Measurements from ENCODE around the gene CNTNAP2. TPM values are rescaled to one million over a fixed set of nuclear protein-coding genes. Genes with fewer than 3 reads are reported as not detected.

Gene CNTNAP2
- total RNA-seq, 1 donor from 2014 or later, result 1.3 TPM

DNA sequence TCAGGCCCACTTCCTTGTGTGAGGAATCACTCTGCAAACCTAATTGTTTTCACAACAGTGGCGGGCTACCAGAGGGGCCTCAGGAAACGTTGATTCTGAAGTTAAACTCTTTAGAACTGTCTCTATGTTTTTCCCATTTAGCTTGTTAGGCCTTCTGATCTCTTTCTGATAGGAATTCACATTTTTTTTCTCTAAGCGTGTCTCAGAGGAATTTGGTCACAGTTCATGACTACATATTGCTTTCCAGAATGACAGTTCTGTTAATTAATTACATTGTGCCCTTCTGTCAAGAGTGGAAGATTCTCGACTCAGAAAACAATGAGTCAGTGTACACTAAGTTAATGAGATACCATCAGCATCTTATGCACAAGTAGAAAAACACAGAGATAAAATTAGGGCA, 2004.8 kb downstream of the CNTNAP2 start:
- no peak for DNase-seq (ENCODE audit: low spot score)

GRCh38 chr7:148121847-148122246, 2005.2 kb downstream of the CNTNAP2 start:
- DNase-seq (ENCODE audit: low spot score), result no peak

DNA sequence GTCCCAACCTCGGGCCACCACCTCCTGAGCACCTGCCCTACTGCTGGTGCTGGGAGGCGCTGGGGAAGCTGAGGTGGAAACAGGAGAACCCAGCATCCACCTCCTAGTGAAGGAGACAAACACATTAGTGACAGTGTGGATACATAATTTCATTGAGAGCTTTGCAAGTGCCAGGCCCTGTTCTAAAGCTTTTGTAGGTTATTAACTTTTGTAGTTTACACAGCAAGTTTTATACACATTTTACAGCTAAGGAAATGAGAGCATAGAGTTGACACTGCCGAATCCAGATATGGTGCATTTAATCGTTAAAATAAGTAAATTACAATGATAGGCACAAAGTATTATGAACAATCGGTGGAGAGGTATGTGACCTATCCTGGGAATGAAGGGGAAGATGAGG, 2007.9 kb downstream of the CNTNAP2 start:
- DNase-seq (ENCODE audit: low spot score), result no peak

GRCh38 chr7:148127374-148127773, 2010.8 kb downstream of the CNTNAP2 start:
- DNase-seq (ENCODE audit: low spot score), result no peak

GRCh38 chr7:148129023-148129422, 2012.4 kb downstream of the CNTNAP2 start:
- no peak for DNase-seq (ENCODE audit: low spot score)

DNA sequence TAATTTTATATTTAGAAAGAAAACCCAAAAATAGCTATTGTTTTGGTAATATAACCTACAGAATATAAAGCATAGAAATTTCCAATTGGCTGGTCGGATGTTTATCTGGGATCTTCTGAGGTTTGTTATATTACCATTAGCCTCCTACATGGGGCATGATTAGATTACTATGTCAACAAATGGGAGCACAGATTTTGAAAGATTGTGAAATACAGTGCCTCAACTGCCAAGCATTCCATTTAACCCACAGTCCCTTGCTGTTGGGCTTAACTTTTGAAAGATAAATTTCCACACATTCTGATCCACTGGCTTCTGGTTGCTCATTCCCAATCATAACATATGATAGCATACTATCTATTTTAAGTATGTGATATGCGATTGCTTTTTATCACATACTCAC, 2018.5 kb downstream of the CNTNAP2 start:
- DNase-seq (ENCODE audit: low spot score), result no peak

DNA sequence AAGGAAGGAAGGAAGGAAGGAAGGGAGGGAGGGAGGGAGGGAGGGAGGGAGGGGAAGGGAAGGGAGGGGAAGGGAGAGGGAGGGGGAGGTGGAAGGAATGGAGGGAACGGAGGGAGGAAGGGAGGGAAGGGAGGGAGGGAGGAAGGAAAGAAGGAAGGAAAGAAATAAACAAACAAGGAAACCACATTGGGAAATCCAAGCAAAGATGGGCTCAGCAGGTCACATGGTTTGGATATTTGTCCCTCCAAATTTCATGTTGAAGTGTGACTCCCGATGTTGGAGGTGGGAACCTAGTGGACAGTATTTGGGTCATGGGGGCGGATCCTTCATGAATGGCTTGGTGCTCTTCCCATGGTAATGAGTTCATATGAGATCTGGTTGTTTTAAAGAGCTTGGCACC, 2019.4 kb downstream of the CNTNAP2 start:
- DNase-seq (ENCODE audit: low spot score), result no peak

- DNase-seq (ENCODE audit: low spot score), result no peak
These were observed 2026.2 kb downstream of the CNTNAP2 start for GRCh38 chr7:148142660-148143248.

GRCh38 chr7:148144827-148145226, 2028.2 kb downstream of the CNTNAP2 start:
- no peak for DNase-seq (ENCODE audit: low spot score)

- no peak for DNase-seq (ENCODE audit: low spot score)
These were observed 2029.7 kb downstream of the CNTNAP2 start for GRCh38 chr7:148146346-148146745.

DNA sequence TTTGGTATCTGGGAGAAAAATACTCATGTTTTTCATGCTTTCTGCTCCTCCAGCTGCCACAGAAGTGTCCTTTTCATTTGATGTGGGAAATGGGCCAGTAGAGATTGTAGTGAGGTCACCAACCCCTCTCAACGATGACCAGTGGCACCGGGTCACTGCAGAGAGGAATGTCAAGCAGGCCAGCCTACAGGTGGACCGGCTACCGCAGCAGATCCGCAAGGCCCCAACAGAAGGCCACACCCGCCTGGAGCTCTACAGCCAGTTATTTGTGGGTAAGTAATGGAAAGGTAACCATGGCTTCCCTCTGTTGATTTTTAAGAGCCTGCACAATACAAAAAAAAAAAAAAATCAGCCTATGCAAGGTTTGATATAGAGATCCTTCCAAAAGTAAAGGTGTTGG, 2030.8 kb downstream of the CNTNAP2 start:
- DNase-seq (ENCODE audit: low spot score), result no peak

DNA sequence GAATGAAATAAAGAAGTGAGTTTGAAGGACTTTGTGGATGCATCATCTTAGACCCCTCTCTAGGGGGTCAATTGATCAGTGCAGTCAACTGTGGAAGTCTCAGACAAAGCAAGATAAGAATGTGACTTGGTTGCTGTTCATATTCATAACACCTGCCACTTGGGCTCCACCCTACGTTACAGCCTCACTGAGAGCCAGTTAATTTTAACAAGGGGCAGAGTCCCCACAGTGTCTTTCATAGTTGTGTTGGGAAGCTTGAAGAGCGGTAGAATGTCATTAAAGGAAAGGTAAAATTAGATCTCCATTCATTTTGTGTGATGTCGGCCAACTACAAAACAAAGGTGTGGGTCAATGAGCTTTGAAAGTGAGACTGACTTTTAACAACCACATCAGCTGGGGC, 2031.9 kb downstream of the CNTNAP2 start:
- DNase-seq (ENCODE audit: low spot score), result no peak

DNA sequence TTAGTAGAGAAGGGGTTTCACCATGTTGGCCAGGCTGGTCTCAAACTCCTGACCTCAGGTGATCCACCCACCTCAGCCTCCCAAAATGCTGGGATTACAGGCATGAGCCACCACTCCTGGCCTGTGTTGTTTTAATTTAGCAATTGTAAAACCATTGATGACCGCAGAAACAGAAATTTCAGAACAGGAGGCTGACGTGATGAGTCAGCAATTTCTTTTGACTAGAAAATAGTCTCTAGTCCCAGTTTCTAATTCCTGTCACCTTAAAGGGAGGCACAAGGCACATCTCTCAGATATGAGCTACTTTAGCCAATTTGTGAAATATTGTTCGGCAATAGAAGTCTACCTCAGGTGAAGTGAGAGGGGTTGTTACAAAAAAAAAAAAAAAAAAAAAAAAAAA, 2033.1 kb downstream of the CNTNAP2 start:
- no peak for DNase-seq (ENCODE audit: low spot score)

GRCh38 chr7:148151778-148152177, 2035.2 kb downstream of the CNTNAP2 start:
- no peak for DNase-seq (ENCODE audit: low spot score)

- no peak for DNase-seq (ENCODE audit: low spot score)
These were observed 2037.1 kb downstream of the CNTNAP2 start for GRCh38 chr7:148153616-148154284.

GRCh38 chr7:148155000-148155399, 2038.4 kb downstream of the CNTNAP2 start:
- DNase-seq (ENCODE audit: low spot score), result no peak

GRCh38 chr7:148155826-148156225, 2039.2 kb downstream of the CNTNAP2 start:
- no peak for DNase-seq (ENCODE audit: low spot score)

DNA sequence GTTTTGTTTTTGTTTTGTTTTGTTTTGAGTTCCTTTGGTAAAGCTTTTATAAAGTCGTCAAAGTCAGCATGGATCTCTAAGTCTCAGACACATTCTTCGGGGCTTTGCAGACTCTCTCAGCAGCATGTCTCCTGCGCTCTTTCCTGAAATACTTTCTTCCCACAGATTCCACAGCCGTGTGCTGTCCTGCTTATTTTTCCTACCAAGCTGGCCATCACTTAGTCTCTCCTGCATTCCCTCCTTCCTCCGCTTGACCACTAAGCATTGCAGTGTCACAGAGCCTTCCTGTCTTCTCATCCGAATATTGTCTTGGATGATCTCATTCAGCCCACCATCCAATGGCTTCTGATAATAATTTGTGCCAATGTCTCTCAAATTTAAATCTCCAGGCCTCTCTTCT, 2039.6 kb downstream of the CNTNAP2 start:
- no peak for DNase-seq (ENCODE audit: low spot score)

- no peak for DNase-seq (ENCODE audit: low spot score)
These were observed 2042.7 kb downstream of the CNTNAP2 start for GRCh38 chr7:148159331-148159730.

- DNase-seq (ENCODE audit: low spot score), result no peak
These were observed 2045.2 kb downstream of the CNTNAP2 start for GRCh38 chr7:148161776-148162175.

- DNase-seq (ENCODE audit: low spot score), result no peak
These were observed 2046.2 kb downstream of the CNTNAP2 start for GRCh38 chr7:148162808-148163207.

GRCh38 chr7:148163246-148163645, 2046.6 kb downstream of the CNTNAP2 start:
- no peak for DNase-seq (ENCODE audit: low spot score)

GRCh38 chr7:148172920-148173319, 2056.3 kb downstream of the CNTNAP2 start:
- no peak for DNase-seq (ENCODE audit: low spot score)
